Pancreas (tissue), 10 donors: ENCODE measurements around the gene LDAH. TPM values are rescaled to one million over a fixed set of nuclear protein-coding genes. Genes with fewer than 3 reads are reported as not detected.

ENCODE experiments used
- ATAC-seq, 4 donors: fragments of 200-7000 bp; cut with Tn5 transposase; one replicate each; pipeline versions ENCODE4 v1.8.0 to v1.9.1; 2020; ENCODE audit warnings: mild to moderate bottlenecking in 4 of 4, moderate library complexity in 4 of 4
- DNase-seq, 6 donors: peaks; one replicate each; pipeline ENCODE4 v3.0.0-alpha.2; 2020
- FAIRE-seq: peaks from 2 replicates; lab custom pipeline; 2012; peaks lifted over from hg19 to GRCh38; lab: Jason Lieb, UNC
- H3K27ac ChIP-seq, 4 donors: fragments of 200-600 bp; sonication (generic); 1 replicate in 3 of 4; 2 replicates in 1 of 4; pipeline versions ENCODE4 v1.5.0 to v1.8.0; 2020
- H3K27me3 ChIP-seq, 4 donors: fragments of 200-600 bp; one replicate each; pipeline ENCODE4 v1.8.0; 2021
- H3K36me3 ChIP-seq, 3 donors: fragments of 200-600 bp; sonication (generic) in 1 of 3; one replicate each; pipeline versions ENCODE4 v1.5.0 to v1.8.0; 2020 to 2021
- H3K4me1 ChIP-seq, 3 donors: fragments of 200-600 bp; one replicate each; pipeline ENCODE4 v1.8.0; 2021
- H3K4me3 ChIP-seq, 4 donors: fragments of 200-600 bp; sonication (generic) in 2 of 4; one replicate each; pipeline versions ENCODE4 v1.5.0 to v1.8.0; 2020 to 2021
- H3K9me3 ChIP-seq, 4 donors: fragments of 200-600 bp; one replicate each; pipeline ENCODE4 v1.8.0; 2021
- CTCF ChIP-seq, 4 donors: fragments of 200-600 bp; sonication (generic) in 3 of 4; IDR thresholded peaks; one replicate each; pipeline versions ENCODE4 v1.5.0 to v1.8.0; 2021; ENCODE audit warnings: antibody characterized with exemption in 4 of 4
- WGBS, 2 donors: extraction: QIAGEN DNeasy Blood & Tissue Kit; methylation state at CpG; one replicate each; pipeline ENCODE4 v1.1.7; 2013; 5-methylcytosine and 5-hydroxymethylcytosine counted together
- intact Hi-C, 3 donors: fragments of 100-400 bp; cut with DNase I; formaldehyde crosslinking; loops; one replicate each; pipeline versions ENCODE4 v1.11.1 to v1.14.2; 2022
- polyA plus RNA-seq, 2 donors: library from polyadenylated mRNA; stranded (reverse); fragments of 200-250 nt; gene quantifications; one replicate each; pipeline ENCODE4 v1.2.3, GENCODE V29; 2013
- total RNA-seq, 6 donors: library from RNA; stranded (reverse); fragmentation: NEBNext Ultra II Directional in 4 of 6; extraction: Animal tissue kit (Norgen Biotek cat#: 25700) in 4 of 6; gene quantifications; one replicate each; pipeline versions ENCODE4 v1.2.1 to v1.2.4, GENCODE V29; 2021 to 2023
- donor health status: healthy with polysubstance abuse.
- donor health status: DM: no; HTN: no; CAD: no; lungs with moderate emphysema.
- donor health status: DM: no; HTN: no; CAD: no.
- donor health status: control.
- donor health status: control.
- donor health status: Bipolar disorder and iron deficiency.
- donor health status: DM: yes; HTN: yes; CAD: no.
- donor health status: DM: no; HTN: no; CAD: no.
- donor health status: DM: no; HTN: no; CAD: no.
- donor health status: DM: yes; HTN: yes; CAD: no.

The LDAH gene
- total and polyA plus RNA-seq, 8 donors = 2.5 to 9.1 (median 5.4) TPM

GRCh38 chr2:20698916-20699613, 123.8 kb downstream of the LDAH start:
- H3K4me3 ChIP-seq = no peak overlapping the region
- no peaks in the 10 kb centered on the region for H3K4me1 ChIP-seq
- no peak for FAIRE-seq
- H3K27ac ChIP-seq = no peak overlapping the region
- DNase-seq = no peak
- H3K27me3 ChIP-seq = no peaks in the 10 kb centered on the region
- intact Hi-C loops = no loop called here
- 84 to 86% methylated on average over 4 of the region's 4 CpGs for WGBS, 2 donors
- TF ChIP-seq CTCF (IDR thresholded peaks at IDR 0.05) = no peak
- H3K36me3 ChIP-seq = no peaks in the 10 kb centered on the region
- ATAC-seq = no peak
- no peaks in the 10 kb centered on the region for H3K9me3 ChIP-seq

GRCh38 chr2:20697322-20697934, 125.5 kb downstream of the LDAH start:
- no peak overlapping the region for H3K4me3 ChIP-seq

GRCh38 chr2:20696366-20696765, 126.5 kb downstream of the LDAH start:
- WGBS, 2 donors = 92 to 97% methylated on average over 2 of the region's 2 CpGs
- DNase-seq (no peak), FAIRE-seq (no peak), ATAC-seq (no peak)
- H3K36me3 ChIP-seq = no peaks in the 10 kb centered on the region
- H3K4me1 ChIP-seq = no peaks in the 10 kb centered on the region
- no peaks in the 10 kb centered on the region for H3K9me3 ChIP-seq
- no peak overlapping the region for H3K27ac ChIP-seq
- no peaks in the 10 kb centered on the region for H3K27me3 ChIP-seq
- intact Hi-C loops = no loop called here
- no peak overlapping the region for H3K4me3 ChIP-seq
- no peak for TF ChIP-seq CTCF (IDR thresholded peaks at IDR 0.05)

More at GRCh38 chr2:20697322-20697934, 125.5 kb downstream of the LDAH start:
- intact Hi-C loops = no loop called here
- no peak for TF ChIP-seq CTCF (IDR thresholded peaks at IDR 0.05)
- ATAC-seq = no peak
- WGBS, 2 donors = 83 to 93% methylated on average over 2 of the region's 2 CpGs
- Histone ChIP-seq H3K4me1 (no peaks in the 10 kb centered on the region), H3K27ac (no peak overlapping the region), H3K27me3 (no peaks in the 10 kb centered on the region), H3K36me3 (no peaks in the 10 kb centered on the region), H3K9me3 (no peaks in the 10 kb centered on the region)
- no peak for DNase-seq
- FAIRE-seq = no peak

GRCh38 chr2:20693317-20693716, 129.6 kb downstream of the LDAH start:
- no peaks in the 10 kb centered on the region for H3K4me1 ChIP-seq
- FAIRE-seq (no peak), DNase-seq (no peak), ATAC-seq (no peak)
- WGBS, 2 donors = 94 to 96% methylated on average over 3 of the region's 3 CpGs
- H3K27ac ChIP-seq = no peak overlapping the region
- intact Hi-C loops = no loop called here
- no peaks in the 10 kb centered on the region for H3K9me3 ChIP-seq
- no peak for TF ChIP-seq CTCF (IDR thresholded peaks at IDR 0.05)
- H3K27me3 ChIP-seq = no peaks in the 10 kb centered on the region
- no peaks in the 10 kb centered on the region for H3K36me3 ChIP-seq
- H3K4me3 ChIP-seq = no peak overlapping the region

GRCh38 chr2:20692081-20692480, 130.8 kb downstream of the LDAH start:
- no peaks in the 10 kb centered on the region for H3K9me3 ChIP-seq
- TF ChIP-seq CTCF (IDR thresholded peaks at IDR 0.05) = no peak
- H3K4me3 ChIP-seq = no peak overlapping the region
- DNase-seq (no peak), FAIRE-seq (no peak), ATAC-seq (no peak)
- H3K27ac ChIP-seq = no peak overlapping the region
- H3K36me3 ChIP-seq = no peaks in the 10 kb centered on the region
- no peaks in the 10 kb centered on the region for H3K4me1 ChIP-seq
- 93 to 98% methylated on average over 2 of the region's 2 CpGs for WGBS, 2 donors
- intact Hi-C loops = no loop called here
- H3K27me3 ChIP-seq = no peaks in the 10 kb centered on the region
